ENCODE results near the gene SUSD1.
"Not testable (repeated sequence)": the region's sequence is repeated elsewhere in the genome, so short reads cannot be mapped to it uniquely, and the experiment has no call there.

Gene SUSD1

DNA sequence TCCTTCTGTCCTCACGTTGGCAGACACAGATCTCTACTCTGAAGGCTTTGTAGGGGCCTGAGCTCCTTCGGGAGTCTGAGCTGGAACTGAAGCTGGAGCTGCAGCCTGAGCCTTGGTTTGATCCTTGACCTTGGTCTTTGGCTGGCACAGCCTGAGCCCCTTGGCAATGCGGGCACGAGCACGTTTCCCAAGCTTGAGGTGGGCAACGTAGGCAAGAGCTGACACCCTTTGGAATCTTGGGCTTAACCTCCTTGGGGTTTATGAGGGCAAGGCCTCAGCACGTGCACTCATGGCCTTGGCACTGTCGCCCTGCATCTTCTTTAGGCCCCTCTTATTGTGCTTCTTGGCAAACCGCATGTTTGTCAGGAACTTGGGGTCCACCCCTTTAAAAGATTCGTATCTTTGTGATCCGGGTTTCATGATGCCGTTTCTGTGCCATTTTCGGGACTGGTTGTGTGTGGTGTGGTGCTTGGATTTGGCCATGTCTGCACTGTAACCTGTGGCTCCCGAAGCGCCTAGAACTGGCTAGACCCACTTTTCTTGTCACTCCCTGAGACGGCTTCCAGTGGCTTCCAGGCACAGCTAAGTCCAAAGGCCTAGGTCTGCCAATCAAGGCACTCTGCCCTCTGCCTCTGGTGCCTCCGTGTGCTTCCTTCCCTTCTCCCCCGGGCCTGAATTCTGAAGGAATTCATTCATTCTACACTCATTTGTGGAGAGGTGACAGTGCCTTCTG is 1.4 kb downstream of the SUSD1 start:
- DNase-seq (ENCODE audit: low read depth): no peak

- no peak for DNase-seq (ENCODE audit: low read depth)
These were observed 4.1 kb downstream of the SUSD1 start for GRCh38 chr9:112170968-112171367.

DNA sequence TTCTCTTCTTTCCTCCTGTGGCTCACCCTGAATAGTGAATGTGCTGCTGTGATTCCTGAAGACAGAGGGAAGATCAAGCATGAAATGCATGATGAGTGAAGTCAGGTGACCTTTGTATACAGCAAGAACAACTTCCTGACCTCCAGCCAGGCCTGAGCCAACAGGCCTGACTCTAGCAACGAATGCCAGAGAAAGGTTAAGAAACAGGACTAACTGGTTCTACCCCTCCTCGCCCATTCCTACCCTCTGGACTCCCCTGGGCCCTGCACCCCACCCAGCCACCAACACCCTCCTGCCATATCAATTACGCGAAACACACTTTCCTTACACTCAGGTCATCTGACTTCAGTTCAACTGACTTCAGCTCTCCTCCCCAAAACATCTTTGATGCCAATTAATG is 4.9 kb downstream of the SUSD1 start:
- no peak for DNase-seq (ENCODE audit: low read depth)

GRCh38 chr9:112169368-112169767 is 5.7 kb downstream of the SUSD1 start:
- no peak for DNase-seq (ENCODE audit: low read depth)

GRCh38 chr9:112168197-112168596 is 6.9 kb downstream of the SUSD1 start:
- DNase-seq (ENCODE audit: low read depth): no peak

GRCh38 chr9:112166176-112167140 is 8.6 kb downstream of the SUSD1 start:
- no peak for DNase-seq (ENCODE audit: low read depth)

- DNase-seq (ENCODE audit: low read depth): no peak
These were observed 12.3 kb downstream of the SUSD1 start for GRCh38 chr9:112162621-112163413.

DNA sequence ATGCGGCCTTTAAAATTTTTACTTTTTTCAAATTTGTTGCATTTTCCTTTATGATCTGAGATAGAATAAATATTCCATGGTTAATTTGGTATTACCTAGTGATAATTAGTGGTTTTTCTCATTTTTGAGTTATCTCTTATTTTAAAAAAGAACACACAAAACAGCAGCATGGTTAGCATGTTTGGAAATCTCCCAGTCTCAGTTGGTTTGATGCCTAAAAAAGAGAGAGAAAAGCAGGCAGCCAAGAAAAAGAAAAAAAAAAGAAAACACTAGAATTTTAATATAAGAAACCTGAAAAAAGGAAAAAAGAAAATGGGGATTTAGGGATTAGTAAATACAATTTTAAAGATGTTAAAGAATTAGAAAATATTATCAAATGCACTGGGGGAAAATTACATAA is 15.3 kb downstream of the SUSD1 start:
- no peak for DNase-seq (ENCODE audit: low read depth)

GRCh38 chr9:112158656-112159367 is 16.3 kb downstream of the SUSD1 start:
- DNase-seq (ENCODE audit: low read depth): no peak

DNA sequence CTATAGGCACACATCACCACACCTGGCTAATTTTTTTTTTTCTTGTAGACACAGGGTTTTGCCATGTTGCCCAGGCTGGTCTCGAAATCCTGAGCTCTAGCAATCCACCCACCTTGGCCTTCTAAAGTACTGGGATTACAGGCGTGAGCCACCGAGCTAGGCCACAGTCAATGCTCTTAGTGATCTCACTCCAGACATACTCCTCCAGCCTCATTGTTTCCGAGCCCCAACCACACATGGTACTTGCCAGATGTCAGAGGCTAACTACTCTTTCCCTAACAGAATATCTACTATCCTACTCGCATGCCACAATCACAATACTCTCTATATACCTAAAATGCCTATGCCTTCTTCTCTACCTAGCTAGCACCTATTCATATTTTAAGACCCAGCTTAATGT is 17.1 kb downstream of the SUSD1 start:
- no peak for DNase-seq (ENCODE audit: low read depth)

DNA sequence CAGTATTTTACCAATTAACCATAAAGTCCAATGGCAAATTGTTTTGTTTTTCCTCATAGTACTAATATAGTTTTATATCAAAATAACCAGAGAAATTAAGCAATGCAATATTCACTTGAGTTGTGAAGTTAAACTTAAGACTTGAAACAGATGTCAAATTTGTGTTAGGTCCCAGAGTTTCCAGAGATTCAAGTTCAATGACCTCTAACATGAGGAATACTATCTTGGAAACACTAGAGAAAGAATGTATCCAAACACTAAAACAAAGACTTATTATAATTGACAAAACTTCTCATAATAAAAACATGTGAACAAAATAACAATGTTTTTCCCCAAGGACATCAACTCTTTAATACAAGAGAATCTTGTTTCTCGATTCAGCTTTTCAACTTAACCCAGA is 18.0 kb downstream of the SUSD1 start:
- DNase-seq (ENCODE audit: low read depth): no peak

DNA sequence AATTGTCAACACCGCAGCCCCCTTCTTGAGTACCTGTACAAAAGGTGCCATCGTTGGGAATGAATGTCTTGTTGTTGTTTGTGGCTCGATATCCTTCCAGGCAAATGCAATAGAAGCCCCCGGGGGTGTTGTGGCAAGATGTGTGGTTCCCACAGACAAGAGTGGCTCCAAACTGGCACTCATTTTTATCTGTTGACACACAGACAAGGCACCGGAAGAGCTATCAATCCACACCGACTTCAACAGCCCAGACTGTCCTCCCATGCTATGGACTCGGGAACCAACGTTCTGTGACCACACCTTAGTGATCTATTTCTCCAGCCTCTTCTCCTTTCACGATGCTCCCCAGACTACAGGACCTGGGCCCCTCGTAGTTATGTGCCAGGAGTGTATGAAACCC is 25.9 kb downstream of the SUSD1 start:
- DNase-seq (ENCODE audit: low read depth): no peak

DNA sequence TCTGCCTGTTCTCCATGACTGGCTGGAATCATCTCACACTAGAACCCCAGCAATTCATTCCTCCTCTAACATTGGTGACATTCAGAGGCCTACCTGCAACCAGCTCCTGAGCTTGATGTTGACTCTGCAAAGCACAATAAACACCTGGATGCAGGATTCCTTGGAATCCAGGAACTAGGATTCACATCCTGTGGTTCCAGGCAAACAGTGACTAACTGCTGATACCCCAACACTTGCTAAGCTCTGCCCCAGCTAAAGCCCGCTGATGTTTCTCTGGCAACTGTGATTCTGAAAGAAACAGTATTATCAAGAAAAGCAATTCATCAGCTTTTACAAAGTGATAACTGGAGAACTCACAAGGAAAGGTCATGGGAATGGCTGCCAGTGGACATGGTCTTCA is 29.2 kb downstream of the SUSD1 start:
- no peak for DNase-seq (ENCODE audit: low read depth)

GRCh38 chr9:112144807-112145206 is 30.3 kb downstream of the SUSD1 start:
- DNase-seq (ENCODE audit: low read depth): no peak

- DNase-seq (ENCODE audit: low read depth): no peak
These were observed 32.7 kb downstream of the SUSD1 start for GRCh38 chr9:112142420-112142819.

- no peak for DNase-seq (ENCODE audit: low read depth)
These were observed 34.2 kb downstream of the SUSD1 start for GRCh38 chr9:112140936-112141335.

GRCh38 chr9:112137066-112137465 is 38.0 kb downstream of the SUSD1 start:
- DNase-seq (ENCODE audit: low read depth): no peak

- DNase-seq (ENCODE audit: low read depth): no peak
These were observed 39.4 kb downstream of the SUSD1 start for GRCh38 chr9:112135706-112136105.

DNA sequence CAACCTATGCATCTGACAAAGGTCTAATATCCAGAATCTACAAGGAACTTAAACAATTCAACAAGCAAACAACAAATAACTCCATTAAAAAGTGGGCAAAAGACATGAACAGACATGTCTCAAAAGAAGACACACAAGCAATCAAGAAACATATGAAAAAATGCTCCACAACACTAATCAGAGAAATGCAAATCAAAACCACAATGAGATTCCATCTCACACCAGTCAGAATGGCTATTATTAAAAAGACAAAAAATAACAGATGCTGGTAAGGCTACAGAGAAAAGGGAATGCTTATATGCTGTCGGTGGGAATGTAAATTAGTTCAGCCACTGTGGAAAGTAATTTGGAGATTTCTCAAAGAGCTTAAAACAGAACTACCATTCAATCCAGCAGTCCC is 41.3 kb downstream of the SUSD1 start:
- not testable (repeated sequence) for DNase-seq (ENCODE audit: low read depth)

- DNase-seq (ENCODE audit: low read depth): no peak
These were observed 42.7 kb downstream of the SUSD1 start for GRCh38 chr9:112132356-112132755.

DNA sequence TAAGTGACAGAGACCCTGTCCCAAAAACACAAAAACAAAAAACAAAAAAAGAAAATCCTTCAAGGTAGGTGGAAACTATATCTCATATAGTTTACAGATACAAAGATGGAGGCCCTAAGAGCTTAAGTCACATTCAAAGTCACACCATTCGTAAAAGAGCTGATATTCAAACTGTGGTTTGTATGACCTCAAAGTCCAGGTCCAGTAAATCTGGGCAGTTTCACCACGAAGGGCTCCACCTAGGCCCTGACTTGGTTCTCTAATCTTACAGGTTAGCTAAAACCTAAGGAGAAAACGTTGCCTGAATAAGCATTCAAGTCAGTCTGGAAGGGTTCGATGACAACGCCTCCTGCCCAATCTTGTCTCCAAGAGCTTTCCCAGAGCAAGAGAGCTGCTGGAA is 44.1 kb downstream of the SUSD1 start:
- DNase-seq (ENCODE audit: low read depth): no peak

DNA sequence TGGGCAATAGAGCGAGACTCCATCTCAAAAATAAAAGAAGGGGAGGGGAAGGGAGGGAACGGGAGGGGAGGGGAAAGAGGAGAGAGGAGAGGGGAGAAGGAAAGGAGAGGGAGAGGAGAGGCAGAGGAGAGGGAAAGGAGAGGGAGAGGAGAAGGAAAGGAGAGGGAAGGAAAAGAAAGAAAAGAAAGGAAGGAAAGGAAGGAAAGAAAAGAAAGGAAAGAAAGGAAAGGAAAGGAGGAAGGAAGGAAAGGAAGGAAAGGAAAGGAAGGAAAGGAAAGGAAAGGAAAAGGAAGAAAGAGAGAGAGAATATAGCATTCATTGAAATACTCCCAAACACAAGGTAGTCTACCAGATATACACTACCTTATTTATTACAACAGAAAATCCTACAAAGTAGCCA is 44.8 kb downstream of the SUSD1 start:
- DNase-seq (ENCODE audit: low read depth): no peak

Data from activated T-cell treated with anti-CD3 and anti-CD28 coated beads for 48 hours (primary cell).